BJ (cell line): ENCODE measurements around the gene ZNF354B. TPM values are rescaled to one million over a fixed set of nuclear protein-coding genes. Genes with fewer than 3 reads are reported as not detected.
"Not testable (repeated sequence)": the region's sequence is repeated elsewhere in the genome, so short reads cannot be mapped to it uniquely, and the experiment has no call there.

Source experiments
- CTCF ChIA-PET: fragments of 350-600 bp; formaldehyde crosslinking; extraction: SDS; loops from one replicate; lab custom pipeline; 2021; ENCODE audit warnings: antibody characterized with exemption, inconsistent platforms; lab: Yijun Ruan, JAX
- POLR2A ChIA-PET: fragments of 300-600 bp; sonication (Branson Sonifier 250); formaldehyde crosslinking; extraction: SDS; loops from one replicate; lab custom pipeline; 2021; ENCODE audit warnings: antibody characterized with exemption; lab: Charles Lee
- DNase-seq: peaks from one replicate; pipeline ENCODE4 v3.0.0-alpha.2; 2011; ENCODE audit warnings: low read depth
- H3K27me3 ChIP-seq: 2 replicates; pipeline ENCODE4 v1.6.0; 2011; ENCODE audit warnings: low read length; ENCODE audit not compliant: control insufficient read depth, insufficient read depth
- H3K36me3 ChIP-seq: 2 replicates; pipeline ENCODE4 v1.5.1; 2011; ENCODE audit warnings: low read length; ENCODE audit not compliant: control insufficient read depth, insufficient read depth
- H3K4me3 ChIP-seq: 2 replicates; pipeline ENCODE4 v1.5.1; 2011; ENCODE audit warnings: low read depth, mild to moderate bottlenecking, control low read depth, low read length
- polyA plus RNA-seq: library from polyadenylated mRNA; depleted of rRNA; stranded (reverse); fragments of >200 nt; gene quantifications from 2 replicates; pipeline ENCODE4 v1.2.3, GENCODE V29; 2011
- TF ChIP-seq, protein P1 (sequence below): IDR thresholded peaks from 2 replicates; pipeline ENCODE4 v1.5.1; 2011; ENCODE audit warnings: low read depth, mild to moderate bottlenecking, control low read depth, inconsistent platforms, low read length, moderate library complexity; ENCODE audit not compliant: insufficient read depth

The ZNF354B gene
- polyA plus RNA-seq, 1 experiment = 6.5 TPM

DNA sequence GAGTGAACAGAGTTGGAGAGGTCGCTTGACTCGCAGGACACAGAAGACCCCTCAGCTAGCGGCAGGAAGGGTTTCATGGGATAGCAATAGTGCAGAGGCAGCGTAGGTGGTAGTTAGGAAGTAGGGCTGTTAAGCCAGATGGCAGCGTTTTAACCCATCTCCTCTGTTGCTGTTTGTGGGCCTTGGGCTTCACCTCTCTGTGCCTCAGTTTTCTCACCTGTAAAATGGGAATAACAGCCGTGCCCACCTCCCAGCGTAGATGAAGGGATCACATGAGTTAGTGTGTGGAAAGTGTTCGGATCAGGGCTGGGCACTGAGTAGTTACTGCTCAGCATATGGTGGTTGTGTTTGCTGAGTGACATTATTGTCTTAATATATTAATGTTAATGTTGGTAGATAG is 1.9 kb downstream of the ZNF354B start:
- TF ChIP-seq, protein P1, sequence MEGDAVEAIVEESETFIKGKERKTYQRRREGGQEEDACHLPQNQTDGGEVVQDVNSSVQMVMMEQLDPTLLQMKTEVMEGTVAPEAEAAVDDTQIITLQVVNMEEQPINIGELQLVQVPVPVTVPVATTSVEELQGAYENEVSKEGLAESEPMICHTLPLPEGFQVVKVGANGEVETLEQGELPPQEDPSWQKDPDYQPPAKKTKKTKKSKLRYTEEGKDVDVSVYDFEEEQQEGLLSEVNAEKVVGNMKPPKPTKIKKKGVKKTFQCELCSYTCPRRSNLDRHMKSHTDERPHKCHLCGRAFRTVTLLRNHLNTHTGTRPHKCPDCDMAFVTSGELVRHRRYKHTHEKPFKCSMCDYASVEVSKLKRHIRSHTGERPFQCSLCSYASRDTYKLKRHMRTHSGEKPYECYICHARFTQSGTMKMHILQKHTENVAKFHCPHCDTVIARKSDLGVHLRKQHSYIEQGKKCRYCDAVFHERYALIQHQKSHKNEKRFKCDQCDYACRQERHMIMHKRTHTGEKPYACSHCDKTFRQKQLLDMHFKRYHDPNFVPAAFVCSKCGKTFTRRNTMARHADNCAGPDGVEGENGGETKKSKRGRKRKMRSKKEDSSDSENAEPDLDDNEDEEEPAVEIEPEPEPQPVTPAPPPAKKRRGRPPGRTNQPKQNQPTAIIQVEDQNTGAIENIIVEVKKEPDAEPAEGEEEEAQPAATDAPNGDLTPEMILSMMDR = no peak
- CTCF ChIA-PET = interaction anchor here (0.6 kb wide), 1 partner anchor 145 kb away, joined by 3 read pairs; no protein-coding TSS in a partner anchor
- Histone ChIP-seq H3K27me3 (no peaks in the 10 kb centered on the region), H3K4me3 (no peak overlapping the region), H3K36me3 (peaks cover 6% of the 10 kb centered on the region)
- no peak for DNase-seq
- POLR2A ChIA-PET = no interaction called here

GRCh38 chr5:178866946-178867345 is 7.2 kb downstream of the ZNF354B start:
- CTCF ChIA-PET = no interaction called here
- Histone ChIP-seq H3K27me3 (no peaks in the 10 kb centered on the region), H3K36me3 (peaks cover 16% of the 10 kb centered on the region), H3K4me3 (no peak overlapping the region)
- no peak for DNase-seq
- POLR2A ChIA-PET = no interaction called here
- TF ChIP-seq, protein P1 = no peak

DNA sequence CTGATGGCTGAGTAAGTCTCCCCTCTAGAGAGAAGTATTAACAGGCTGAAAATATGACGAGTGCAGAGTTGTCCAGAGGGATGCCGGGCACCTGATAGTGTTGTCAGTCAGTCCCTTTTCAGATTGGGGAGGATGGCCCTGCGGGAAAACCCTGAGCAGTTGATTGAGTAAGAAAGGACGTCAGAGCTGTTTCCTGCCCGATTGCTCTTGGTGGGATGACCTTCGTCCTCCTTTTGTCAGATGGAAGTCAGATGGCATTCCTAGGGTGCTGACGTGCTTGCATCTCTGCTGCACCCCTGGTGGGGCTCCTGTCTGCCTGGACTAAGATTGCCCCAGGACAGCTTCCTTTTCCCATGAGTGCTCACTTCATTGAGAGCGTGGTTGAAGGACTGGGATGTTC is 9.8 kb downstream of the ZNF354B start:
- peaks cover 16% of the 10 kb centered on the region for H3K36me3 ChIP-seq
- TF ChIP-seq, protein P1 = no peak
- DNase-seq = no peak
- ChIA-PET POLR2A (no interaction called here), CTCF (interaction anchor here (1.3 kb wide), 1 partner anchor 10 kb away, joined by 4 read pairs; no protein-coding TSS in a partner anchor)
- no peaks in the 10 kb centered on the region for H3K27me3 ChIP-seq
- no peak overlapping the region for H3K4me3 ChIP-seq

DNA sequence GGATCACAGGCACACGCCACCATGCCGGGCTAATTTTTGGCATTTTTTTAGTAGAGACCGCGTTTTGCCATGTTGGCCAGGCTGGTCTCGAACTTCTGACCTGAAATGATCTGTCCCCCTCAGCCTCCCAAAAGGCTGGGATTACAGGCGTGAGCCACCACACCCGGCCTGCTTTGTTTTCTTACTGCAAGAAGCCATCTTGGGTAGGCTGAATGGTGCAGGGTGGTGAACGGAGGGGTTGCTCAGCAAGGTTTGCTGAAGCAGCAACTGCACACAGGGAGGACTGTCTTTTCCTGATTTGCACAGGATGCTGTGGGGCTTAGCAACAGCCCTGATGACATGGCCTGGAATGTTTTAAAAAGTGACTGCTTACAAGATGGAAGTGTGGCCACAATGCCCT is 10.7 kb downstream of the ZNF354B start:
- Histone ChIP-seq H3K27me3 (no peaks in the 10 kb centered on the region), H3K4me3 (no peak overlapping the region), H3K36me3 (peaks cover 19% of the 10 kb centered on the region)
- CTCF ChIA-PET = interaction anchor here (1.3 kb wide), 1 partner anchor 9 kb away, joined by 4 read pairs; no protein-coding TSS in a partner anchor
- DNase-seq = no peak
- POLR2A ChIA-PET = no interaction called here
- TF ChIP-seq, protein P1 = no peak

DNA sequence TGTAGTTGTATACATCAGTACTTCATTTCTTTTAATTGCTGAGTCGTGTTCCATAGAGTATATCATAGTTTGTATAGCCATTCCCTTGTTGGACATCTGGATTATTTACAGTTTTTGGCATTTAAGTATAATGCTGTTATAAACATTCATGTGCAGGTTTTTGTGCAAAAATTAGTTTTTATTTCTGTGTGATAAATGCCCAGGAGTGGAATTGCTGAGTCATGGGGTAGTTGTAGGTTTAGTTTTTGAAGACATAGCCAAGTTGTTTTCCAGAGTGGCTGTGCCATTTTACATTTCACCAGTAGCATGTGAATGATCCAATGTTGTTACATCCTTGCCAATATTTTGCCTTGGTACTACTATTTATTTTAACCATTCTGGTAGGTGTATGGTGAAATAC is 12.5 kb downstream of the ZNF354B start:
- DNase-seq = no peak
- Histone ChIP-seq H3K27me3 (no peaks in the 10 kb centered on the region), H3K4me3 (no peak overlapping the region), H3K36me3 (peaks cover 25% of the 10 kb centered on the region)
- POLR2A ChIA-PET = no interaction called here
- TF ChIP-seq, protein P1 = no peak
- CTCF ChIA-PET = no interaction called here

DNA sequence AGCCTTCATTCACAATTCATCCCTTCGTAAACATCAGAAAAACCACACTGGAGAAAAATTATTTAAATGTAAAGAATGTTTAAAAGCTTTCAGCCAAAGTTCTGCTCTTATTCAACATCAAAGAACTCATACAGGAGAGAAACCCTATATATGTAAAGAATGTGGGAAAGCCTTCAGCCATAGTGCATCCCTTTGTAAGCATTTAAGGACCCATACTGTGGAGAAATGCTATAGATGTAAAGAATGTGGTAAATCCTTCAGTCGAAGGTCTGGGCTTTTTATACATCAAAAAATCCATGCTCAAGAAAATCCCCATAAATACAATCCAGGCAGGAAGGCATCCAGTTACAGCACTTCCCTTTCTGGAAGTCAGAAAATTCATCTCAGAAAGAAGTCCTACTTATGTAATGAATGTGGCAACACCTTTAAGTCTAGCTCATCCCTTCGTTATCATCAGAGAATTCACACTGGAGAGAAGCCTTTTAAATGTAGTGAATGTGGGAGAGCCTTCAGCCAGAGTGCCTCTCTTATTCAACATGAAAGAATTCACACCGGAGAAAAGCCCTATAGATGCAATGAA is 23.5 kb downstream of the ZNF354B start:
- POLR2A ChIA-PET, H3K4me3 ChIP-seq, DNase-seq, H3K27me3 ChIP-seq, H3K36me3 ChIP-seq: not testable (repeated sequence)
- CTCF ChIA-PET = interaction anchor here (1.2 kb wide), 1 partner anchor 8 kb away, joined by 3 read pairs; no protein-coding TSS in a partner anchor
